HG03025 (cell line): ENCODE measurements around the gene UBE3C.
A peak's percentile ranks its signal among the peaks of the same experiment; 100 is the strongest.

Experiments used
- ATAC-seq: cut with Tn5 transposase; IDR thresholded peaks from one replicate; pipeline ENCODE4 v1.9.1; 2021; ENCODE audit warnings: mild to moderate bottlenecking, moderate library complexity; ENCODE audit not compliant: unreplicated experiment, low FRiP score

The UBE3C gene

DNA sequence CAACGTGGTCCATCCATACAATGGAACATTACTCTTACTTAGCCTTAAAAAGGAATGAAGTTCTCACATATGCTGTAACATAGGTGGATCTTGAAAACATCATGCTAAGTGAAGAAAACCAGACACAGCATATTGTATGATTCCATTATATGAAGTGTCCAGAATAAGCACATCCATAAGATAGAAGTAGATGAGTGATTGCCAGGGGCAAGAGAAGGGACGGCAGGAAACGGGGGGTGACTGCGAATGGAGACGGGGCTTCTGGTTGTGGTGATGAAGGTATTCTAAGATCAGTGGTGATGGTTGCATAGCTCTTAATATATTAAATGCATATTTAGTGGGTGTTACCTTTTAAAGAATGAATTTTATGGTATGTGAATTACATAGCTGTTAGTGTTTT lies 29.8 kb downstream of the UBE3C start:
- ATAC-seq, result no peak

DNA sequence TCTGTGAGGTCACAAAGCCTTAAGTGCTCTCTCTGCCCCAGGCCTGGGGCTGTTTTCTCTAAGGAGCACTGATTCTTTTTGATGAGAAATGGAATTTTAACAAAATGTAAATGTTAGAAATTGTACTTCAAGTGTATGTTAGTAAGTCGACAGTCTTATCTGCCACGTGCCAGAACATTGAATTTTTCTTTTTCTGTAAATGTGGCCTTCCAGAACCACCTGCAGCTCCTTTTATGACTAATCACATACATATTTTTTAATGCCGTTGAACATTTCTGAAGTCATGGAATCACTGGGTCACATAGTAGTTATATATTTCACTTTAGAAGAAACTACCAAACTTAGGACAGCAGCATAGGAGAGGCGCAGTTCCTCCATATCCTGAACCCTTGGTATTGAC lies 38.0 kb downstream of the UBE3C start:
- no peak for ATAC-seq

DNA sequence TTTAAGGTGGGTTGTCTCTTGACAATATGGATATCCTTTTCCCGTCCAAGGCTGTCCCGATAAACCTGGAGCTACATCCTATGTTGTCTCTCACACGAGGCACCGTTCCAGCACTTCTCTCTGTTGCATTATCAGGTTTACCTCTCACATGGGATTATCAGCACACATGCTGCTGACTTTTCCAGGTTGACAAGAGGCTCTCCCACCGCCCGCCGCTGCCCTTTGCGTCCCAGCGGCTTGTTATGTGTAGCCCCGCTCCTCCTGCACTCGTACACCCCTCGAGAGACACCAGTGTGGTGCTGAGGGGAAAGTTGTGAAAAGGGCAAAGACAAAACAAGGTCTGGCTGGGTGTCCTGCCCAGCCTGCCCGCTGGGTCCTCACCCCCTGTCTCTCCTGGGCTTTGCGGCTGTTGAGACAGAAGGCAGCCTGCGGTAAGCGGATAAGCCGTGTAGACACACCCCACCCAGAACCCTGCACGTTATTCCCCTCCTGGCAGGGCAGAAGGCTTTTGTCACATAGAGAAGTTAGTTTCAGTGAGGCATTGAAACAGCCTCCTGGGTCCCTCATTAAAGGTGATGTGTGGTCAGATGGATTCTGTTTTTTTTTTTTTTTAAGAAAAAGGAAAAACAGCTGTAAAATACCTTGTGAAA lies 38.7 kb downstream of the UBE3C start:
- no peak for ATAC-seq

DNA sequence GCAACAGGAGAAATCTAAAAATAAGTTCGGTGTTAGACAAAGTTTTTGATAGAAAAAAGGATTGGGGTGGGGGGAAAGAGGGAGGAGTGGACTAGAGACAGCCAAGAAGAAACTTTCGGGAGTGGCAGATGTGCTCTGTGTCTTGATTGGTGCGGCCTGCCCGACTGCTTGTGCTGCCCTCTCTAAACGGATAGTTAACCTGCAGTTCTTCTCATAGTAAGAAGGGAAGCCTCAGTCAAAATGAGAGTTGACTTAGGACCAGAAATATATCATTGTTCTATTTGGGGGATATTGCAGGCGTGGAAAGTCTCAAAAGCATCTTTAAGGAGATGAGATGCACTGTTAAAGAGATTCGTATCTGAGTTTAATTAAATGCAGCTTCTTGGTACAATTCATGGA lies 39.3 kb downstream of the UBE3C start:
- ATAC-seq, result no peak

DNA sequence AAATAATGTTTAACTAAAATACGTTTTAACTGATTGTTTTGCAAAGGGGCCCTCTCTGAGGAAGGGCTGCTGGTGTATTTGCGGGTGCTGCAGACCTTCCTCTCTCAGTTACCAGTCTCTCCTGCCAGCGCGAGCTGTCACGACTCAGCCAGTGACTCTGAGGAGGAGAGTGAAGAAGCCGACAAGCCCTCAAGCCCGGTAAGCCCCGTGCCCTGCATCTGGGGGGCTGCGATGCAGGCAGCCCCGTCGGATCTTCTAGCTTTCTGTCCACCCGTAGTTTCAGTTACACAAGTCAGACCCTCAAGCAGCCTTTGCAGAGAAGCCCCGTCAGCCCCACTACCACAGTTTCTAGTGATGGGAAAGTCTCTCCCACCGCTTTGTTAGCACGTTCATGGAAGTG lies 45.1 kb downstream of the UBE3C start:
- ATAC-seq, result no peak

DNA sequence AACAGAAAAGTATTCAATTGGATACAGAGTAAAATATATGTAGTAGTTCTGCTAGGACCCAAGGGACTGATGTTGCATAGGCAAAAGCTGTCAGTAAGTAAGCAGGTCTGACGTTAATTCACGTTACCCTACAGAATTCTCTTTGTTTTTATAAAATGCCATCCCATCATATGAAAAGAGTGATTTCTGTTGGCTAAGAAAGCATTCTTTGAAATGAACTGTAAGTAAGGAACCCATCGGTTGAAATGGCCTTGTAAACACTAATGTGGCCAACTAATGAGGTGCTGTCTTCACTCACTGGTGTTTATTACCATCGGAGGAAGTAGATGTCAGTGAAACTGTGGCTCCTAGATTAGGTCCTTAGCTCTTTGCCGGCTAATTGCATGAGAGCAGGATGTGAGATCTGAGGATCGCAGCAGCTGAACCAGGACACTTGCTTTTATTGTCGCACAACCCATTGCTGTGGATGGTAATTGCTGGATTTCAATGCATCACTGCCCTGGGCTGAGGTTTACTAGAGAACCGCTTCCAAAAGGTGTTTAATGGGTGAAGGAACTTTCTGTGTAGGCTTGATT lies 49.5 kb downstream of the UBE3C start:
- no peak for ATAC-seq

DNA sequence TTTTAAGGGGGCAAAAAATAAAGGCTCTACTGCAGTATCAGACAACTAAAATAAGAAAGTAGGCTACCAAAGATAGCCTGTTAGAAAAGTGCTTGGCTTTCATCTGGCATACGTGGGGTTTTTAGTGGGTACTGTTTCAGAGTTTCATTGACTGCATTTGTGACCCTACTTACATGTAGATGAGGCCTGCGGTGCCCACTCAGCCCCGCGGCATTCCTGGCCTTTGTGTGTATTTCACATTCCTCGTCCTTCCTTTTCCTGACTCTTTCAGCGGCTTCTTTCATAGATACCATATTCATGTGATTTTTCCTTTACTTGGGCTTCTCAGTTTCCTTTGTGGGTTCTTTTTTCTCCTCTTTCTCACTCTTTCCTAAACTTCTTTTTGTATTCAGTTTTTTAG lies 50.7 kb downstream of the UBE3C start:
- ATAC-seq, result no peak

DNA sequence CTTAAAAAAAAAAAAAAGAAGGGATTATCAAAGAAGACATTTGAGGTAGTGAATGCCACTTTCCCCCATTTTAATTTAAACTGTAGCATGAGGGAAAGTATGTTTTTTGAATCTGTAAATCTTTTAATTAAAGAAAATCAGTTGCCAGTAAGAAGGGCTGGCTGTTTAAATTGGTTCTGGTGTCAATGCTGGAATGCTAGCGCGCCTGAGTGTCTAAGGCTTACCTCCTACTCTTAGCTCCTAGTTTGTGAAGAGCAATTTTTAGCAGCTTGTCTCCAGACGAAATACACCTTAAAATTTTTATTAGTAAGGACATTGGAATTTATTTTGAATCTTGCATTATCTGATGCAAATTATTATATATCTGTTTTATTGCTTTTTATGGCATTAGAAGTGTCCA lies 54.1 kb downstream of the UBE3C start:
- ATAC-seq, result no peak

DNA sequence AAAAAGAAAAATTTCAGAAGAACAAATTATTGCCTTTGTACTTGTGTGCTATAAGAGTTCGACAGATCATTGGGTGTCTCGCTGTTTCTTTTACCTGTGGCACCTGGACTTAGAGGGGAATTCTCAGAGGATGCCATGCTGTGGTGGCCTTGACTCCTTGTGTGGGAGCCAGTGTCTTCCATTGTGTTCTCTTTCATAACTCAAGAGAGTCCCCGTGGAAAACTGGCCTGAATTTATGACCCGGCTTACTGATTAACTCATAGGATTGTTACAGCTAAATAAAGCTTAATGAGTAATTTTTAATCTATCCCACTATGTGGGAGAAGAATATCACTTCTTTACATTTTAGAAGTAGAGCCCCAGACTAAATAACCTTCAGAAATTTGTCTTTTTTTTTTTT lies 54.5 kb downstream of the UBE3C start:
- no peak for ATAC-seq

DNA sequence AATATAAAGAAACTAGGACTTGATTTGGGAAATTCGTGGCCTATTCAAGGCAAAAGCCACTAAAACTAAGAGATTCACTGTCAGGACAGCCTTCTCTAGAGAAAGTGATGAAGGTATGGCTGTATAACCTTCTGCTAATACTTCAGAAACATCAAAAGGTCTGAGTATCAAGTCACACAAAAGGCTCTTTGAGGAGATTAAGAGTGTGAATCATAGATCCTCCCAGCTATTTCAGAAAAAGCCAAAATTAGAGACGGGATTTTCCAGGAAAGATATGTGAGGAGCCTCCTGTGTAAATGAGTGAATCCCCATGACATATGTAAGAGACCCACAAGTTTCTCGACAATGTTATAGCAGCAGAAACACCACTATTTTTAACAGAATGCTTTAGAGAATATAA lies 56.2 kb downstream of the UBE3C start:
- ATAC-seq, result no peak

DNA sequence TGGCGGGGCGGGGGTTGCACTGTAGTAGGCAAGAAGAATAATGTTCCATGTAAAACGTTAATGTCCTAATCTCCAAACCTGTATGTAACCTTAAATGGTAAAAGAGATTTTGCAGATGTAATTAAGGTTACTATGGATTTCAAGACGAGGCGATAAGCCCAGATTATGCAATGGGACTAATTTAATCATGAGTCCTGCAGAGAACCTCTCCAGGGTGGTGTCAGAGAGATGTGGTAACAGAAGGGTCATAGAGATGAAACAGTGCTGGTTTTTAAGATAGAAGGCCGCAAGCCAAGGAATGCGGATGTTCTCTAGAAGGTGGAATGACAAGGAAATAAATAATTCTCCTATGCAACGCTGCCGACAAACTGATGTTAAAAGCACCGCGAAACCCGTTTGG lies 57.1 kb downstream of the UBE3C start:
- ATAC-seq, result no peak

DNA sequence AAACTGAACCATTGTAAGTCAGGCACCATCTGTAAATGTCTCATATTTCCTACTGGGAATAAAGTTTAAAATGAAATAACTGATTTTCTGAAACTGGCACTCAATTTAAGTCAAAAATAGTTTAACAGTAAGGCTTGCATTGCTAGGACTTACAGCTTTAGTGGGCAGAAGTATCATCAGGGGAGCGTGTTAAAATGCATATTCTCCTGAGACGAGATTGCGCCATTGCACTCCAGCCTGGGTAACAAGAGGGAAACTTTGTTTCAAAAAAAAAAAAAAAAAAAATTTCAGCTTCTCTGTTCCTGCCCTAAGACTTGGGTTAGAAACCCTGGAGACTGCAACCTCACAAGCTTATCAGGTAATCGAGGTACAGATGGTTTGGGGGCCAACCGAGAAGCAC lies 65.4 kb downstream of the UBE3C start:
- no peak for ATAC-seq

DNA sequence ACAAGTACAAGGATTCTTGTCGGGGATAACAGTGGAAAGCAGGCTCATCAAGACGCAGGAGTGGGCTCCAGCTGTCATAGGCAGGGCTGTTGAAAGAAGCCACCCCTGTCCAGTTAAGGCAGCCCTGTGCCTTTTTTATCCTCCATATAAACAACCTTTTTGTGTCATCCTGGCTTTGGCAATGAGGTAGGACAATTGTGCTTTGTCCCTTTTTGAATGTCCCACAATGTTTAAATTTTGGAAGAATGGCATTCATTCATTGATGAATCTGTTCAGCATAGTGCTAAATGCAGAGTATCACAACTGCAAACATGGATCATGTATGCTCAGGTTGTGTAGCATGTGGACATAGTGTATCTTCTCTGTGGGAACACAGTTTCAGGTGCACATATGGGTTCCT lies 66.7 kb downstream of the UBE3C start:
- no peak for ATAC-seq

DNA sequence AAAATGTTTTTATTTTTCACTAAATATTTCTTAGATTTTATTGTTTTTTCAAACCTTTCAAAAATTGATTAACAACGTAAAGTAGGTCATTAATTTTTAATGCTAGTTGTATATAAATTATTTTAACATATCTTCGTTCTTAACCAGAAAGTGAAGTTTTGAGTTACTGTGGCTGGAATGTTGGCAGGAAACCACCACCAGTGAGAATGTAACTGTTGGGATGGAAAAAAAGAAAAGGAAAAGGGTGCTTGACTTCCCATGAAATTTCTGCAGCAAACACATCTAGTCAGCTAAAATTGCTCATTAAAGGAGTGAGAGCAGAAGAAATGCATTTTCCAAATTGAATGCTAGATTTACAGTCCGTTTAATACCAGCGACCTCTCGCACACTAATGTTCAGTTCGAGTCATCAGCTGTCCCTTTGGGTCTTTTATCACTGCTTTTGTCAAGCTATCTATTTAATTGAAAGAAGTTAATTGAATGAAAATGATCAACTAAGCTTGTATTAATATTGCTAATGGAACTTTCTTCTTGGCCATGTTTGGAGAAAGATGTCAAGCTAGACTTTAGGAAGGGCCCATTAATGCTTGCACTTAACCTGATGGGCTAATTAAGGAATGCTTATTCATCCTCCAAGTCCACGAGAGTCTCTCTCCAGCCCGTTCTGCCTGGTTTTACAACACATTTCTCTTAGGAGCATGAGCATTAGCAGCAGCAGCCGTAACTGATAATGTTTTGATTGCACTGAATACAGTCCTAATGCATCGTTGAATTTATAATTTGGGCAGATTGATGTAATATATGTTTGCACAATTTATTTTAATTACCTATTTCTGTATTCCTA lies 70.1 kb downstream of the UBE3C start:
- no peak for ATAC-seq

DNA sequence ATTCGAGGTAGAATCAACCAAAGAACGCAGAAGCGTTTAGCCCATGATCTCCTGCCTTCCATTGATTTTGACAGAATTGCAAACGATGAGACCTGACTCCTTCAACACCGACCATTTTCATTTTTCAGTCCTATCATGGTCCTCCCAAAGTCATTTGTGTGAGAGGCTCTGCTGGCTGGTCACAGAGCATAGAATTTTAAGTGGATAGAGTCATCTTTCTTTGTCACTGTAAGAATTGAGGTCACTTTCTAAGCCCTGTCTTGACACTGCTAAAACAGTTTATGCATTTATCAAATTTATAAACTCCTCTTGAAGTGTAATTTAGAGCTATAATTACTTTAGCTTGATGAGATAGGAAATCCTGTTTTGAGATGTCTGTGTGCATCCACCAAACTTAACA lies 72.0 kb downstream of the UBE3C start:
- no peak for ATAC-seq

DNA sequence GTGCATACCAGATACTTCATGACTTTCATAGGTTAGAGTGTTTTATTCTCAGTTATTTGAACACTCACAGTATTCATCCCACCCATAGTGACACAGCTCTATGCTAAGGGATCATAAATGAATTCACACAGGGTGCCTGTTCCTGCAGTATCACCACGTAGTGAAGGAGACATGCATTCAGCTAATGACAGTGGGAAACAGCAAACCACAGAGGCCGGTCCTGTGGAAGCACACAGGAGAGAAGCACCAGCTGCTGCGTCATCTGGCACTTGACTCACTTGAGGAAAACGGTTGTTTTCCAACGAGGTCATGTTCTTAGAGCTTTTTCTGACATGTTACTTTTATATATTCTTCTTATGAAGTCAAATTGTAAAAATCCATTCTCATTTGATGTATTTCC lies 73.0 kb downstream of the UBE3C start:
- ATAC-seq, result no peak

DNA sequence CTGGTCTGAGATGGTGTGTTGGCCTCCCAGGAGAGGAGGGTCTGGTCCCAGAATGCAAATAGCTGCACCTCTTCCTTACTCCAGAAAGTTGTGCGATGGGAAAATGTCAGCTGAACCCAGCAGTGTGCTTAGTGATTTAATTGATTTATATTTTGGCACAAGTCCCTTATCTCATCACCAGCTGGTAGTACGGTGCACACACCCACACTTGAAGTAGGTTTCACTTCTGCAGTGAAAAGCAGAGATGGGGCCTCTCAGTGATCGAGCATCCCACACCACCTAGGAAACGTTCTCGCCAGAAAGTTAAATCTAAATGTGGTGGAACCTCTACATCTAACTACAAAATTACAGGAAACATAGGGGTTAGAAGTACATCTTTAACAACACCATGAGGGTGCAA lies 80.4 kb downstream of the UBE3C start:
- ATAC-seq, result peak; percentile 70

DNA sequence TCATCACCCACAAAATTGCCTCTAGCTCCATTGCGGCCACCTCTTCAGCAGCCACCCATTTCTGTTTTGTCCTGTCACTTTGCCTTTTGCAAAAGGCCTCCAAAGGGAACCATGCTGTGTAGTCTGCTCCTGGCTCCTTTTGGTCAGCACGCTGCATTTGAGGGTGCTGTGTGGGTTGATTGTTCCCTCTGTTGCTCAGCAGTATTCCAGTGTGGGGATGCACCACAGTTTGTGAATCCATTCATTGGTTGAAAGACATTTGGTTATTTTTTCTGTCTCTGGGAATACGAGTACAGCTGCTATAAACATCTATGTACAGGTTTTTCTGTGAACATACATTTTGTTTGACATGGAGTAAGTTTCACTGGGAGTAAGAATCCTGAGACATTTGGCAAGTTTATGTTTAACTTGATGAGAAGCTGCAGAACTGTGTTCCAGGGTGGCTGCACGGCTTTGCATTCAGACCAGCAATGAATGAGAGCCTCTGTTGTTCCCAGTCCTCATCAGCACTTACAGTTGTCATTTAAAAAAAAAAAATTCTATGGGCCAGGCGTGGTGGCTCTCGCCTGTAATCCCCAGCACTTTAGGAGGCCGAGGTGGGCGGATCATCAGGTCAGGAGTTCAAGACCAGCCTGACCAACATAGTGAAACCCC lies 82.3 kb downstream of the UBE3C start:
- no peak for ATAC-seq

DNA sequence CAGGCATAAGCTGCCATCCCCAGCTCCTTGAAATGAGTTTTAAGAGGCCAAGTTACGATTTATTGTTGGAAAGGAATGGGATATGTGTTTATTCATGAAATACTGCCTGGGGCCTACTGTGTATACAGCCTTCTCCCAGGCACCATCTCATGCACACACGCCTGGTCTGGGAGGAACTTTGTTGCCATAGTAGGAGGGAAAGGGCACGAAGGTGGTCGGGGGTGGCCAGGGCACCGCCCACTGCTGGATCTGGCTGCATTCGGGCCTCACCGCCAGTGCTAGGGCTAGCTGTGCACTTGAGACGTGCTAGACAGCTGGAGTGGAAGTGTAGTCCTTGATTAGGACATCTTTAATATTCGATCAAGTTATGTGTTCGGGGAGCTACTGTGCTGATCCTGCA lies 84.0 kb downstream of the UBE3C start:
- no peak for ATAC-seq

DNA sequence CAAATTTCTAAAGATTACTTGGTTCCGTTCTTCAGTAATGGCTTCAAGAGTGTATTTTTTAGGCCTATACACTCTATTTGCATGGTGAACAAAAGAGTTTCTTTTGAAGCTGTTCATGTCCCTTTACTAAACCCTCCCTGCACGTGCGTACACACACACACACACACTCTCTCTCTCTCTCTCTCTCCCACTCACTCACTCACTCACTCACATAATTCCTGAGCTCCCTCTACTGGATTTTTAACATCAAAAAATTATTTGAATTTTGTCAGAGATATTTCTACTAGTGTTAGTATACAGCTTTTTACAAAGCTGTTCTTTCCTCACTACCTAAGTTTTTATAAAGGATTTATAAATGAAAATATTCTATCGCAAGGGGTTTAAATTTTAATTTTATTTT lies 85.9 kb downstream of the UBE3C start:
- no peak for ATAC-seq

DNA sequence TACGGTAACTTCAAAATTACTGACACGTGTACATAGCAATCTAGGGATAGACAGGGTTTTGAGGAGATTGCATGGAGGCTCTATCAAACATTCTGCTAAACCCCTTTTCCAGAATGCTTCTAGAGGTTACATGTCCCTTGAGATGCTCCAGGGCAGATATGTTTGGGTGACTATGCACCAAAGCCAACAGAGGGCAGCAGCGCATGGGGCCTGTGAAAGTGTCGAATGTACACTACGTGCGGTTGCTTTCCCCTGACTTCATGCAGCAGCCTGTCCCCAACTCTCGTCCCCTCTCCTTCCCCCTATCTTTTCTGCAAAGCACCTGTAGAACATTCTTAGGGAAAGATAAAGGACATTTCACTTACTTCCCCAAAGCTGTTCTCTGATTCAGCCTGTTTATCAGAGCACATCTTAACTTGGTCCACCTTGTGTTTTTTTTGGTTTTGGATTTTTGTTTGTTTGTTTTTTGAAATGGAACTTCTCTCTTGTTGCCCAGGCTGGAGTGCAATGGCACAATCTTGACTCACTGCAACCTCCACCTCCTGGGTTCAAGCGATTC lies 90.2 kb downstream of the UBE3C start:
- no peak for ATAC-seq
